GOT3 (cell line): Measurements from ENCODE around the gene CELA3B.
"Not testable (repeated sequence)": the region's sequence is repeated elsewhere in the genome, so short reads cannot be mapped to it uniquely, and the experiment has no call there.

Source experiments
- DNase-seq: peaks from one replicate; lab custom pipeline; 2025; ENCODE audit warnings: mixed read lengths; lab: John Stamatoyannopoulos, UW

Gene CELA3B

DNA sequence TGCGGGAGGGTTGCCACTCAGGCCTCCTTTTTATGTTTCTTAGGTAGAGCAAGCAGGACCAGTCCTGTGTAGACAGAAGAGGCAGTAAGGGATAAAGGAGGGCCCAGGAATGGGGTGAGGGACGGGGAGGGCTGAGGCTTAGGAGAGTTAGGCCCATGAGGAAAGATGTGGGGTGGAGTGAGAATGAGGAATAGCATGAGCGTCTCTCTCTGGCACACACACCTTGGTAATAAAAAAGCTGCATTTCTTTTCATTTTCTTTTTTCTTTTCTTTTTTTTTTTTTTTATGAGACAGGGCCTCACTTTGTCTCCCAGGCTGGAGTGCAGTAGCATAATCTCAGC is 32.1 kb upstream of the CELA3B start:
- no peak for DNase-seq

DNA sequence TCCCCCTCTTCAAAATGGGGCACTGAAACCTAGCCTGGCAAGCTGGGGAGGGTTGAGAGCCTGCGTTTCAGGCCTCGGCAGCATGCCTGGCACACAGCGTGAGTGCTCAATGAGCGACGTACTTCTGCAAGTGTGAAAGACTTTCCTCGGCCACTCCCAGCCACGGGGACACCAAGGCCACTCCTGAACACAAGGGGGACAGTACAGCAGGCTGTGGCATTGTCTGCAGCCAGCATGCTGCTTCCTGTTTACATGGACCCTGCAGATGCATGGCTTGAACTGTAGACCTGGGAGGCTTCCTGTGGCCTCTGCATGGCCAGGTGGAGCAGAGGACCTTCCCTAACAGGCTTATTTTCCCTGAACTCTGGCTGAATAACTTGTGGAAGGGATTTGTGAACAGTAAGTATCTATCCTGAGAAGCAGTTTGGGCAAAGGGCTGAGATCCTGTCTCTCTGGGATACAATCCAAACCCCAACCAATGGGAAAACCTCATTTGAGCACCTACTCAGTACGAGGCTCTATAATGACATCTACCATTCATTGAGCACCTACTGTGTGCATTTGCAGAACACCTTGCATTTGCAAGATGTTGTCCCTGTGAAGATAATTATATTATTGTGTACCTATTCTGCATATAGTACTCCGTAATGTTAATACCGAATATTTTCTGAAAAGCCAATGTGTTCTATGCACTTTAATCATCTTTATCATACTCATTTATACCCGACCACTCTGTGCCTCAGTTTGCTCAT is 29.8 kb upstream of the CELA3B start:
- DNase-seq, result no peak

DNA sequence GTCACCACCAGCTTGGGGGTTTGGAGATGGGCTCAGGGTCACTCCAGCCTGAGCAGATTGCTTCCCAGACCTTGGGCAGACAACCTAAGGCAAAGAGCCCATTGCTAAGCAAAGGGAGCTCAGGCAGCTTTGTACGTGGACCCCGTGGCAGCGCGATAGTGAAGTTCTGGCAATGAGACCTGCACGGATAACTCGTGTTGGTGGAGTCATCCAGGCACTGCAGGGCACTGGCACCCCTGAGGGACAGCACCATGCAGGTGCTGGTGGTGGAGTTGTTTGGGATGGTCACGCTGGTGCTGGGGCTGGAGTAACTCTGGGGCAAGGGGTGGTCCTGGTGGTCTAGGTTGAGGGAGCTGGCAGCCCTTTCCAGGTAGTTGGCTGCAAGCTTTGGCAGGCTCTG is 26.1 kb upstream of the CELA3B start:
- DNase-seq, result no peak

DNA sequence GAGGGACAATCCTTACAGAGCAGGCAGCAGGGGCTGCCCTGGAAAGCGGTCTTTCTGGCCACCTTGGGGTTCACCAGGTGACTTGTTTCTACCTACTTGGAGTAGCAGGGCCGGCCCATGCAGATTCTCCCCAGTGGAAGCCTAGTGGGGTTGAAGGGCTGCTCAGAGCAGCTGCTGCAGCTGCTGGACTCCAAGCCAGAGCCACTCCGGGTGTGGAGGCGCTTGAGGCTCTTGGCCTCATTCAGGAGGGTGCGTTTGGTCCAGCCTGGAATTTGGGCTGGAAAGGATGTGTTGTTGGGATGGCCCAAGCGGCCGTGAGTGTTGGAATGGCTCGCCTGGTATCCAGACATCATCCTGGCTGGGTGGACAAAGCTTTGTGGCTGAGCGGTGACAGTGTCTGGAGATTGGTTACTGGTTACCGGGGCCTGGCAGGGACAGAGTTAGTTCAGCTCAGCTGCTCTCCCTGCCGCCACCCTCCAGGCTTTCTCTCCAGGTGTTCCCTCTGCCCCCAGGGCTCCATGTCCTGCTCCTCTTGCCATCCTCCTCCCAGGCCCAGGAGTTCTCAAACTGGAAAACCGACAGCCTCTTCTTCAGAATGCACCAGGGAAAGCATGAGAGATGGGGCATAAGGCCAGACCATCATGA is 25.5 kb upstream of the CELA3B start:
- no peak for DNase-seq

DNA sequence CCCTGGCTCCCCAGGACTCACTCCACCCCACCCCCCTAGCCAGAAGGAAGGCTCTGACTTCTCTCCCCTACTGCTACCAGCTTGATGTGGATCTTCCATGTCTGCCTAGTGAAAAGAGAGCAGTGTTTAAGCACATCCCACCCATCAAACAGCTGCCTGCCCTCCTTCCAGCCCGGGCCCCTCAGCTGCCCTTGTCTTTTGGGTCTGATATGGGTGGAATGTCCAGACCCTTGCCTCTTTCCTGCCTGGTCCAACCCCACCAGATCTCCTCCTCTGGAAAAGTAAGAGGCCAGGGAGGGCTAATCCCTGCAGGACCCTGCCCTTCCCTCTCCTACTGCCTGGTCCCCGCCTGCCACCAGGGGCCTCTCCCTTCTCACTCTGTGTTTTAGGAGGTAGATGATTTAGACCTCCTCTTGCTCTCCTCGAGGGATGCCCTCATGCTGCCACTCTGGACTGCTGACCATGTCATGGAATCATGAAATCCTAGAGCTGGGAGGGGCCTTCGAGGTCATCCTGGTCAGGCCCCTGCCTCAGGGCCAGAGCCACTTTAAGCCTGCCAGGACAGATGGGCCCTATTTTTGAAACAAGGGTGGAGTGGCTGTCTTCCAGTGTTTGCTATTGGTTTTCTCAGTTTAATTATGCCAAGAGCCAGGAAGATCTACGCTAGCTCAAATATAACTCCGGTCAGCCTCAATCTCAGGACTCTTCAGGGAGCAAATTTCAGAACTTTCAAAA is 23.9 kb upstream of the CELA3B start:
- no peak for DNase-seq

- no peak for DNase-seq
Measured at GRCh38 chr1:21955058-21955457, 21.8 kb upstream of the CELA3B start.

DNA sequence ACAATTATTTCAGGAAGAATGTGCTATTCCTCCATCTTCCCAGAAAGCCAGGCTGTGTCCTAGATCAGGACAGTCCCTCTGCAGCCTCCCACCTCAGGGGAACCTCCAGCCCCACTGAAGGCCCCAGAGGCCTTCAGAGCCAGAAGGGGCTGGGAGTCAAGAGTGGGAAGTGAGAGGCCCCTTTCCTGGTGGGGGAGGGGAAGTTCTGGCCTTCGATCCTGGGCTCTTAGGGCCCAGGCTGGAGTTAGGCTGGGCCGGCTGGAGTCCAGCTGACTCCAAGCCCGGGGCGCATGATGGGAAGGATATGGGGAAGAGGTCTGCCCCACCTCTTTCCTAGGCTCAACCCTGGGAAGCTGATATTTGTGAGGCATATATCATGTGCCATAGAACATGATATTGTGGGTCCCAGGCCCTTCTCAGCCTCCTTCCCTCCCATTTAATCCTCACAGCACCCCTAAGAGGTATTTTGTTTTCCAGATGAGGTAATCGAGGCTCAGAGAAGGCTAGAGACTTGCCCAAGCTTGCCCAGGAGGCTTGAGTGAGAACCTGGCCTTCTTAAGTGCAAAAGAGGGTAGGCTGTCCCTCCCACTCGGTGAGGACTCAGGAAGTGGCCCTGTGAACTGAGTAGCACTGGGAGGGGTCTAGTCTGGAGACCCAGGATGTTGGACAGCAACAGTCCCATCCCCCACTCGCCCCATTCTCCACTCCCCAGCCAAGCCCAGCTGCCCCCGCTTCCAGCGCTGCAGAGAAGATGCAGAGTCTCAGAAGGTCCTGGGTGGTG is 21.1 kb upstream of the CELA3B start:
- DNase-seq, result no peak

DNA sequence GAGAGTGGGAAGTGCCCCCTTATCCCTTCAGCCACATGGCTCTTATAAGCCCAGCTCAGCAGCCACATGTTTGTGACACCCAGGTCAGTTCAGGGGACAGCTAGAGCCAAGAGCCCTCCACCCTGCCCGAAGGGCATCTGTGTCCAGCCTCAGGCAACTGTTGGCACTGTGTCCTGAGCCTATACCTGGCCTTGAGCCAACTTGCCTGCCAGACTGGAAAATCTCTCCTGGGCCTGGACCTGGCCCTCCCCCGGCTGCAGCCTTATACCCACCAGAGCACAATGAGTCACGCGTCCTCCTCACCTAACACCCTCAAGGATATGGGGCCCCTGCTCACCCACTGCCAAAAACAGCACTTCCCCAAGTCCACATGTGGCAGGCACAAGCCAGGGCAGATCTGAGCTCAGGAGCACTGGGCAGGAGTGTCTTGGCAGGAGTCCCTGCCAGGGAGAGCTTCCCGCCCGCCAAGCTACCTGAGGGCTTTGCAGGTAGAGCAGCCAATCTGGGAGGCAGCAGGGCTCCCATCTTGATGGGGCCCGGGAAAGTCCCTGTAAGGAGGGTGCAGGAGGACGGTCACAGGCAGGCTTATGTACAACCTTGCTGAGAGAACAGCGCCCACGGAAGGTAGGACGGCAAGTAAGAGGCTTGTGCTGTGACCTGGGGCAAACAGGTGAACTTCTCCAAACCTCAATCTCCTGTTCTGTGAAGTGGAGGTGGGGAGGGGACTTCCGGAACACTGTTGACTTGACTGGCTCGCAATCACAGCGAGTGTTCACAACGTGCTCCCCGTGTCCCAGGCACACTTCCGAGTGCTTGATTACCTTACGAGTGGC is 19.9 kb upstream of the CELA3B start:
- DNase-seq, result no peak

GRCh38 chr1:21961337-21961736 is 15.5 kb upstream of the CELA3B start:
- no peak for DNase-seq

DNA sequence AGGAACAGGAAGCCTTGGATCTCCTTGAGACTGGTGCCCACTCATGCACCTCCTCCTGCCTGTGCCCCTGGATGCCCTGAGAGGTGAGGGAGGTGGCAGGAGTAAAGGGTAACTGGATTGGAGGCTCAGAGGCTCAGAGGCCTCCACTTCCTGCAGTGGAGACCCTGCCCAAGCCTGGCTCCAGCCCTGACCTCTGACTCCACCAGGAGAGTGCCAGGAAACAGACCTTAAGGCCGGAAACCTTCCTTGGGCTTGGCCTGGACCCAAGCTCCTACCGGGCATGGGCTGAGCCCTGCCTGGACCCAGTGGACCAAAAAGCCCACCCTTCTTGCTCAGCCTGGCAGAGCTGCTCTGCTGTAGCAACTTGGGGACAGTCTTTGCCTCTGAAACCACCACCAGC is 15.0 kb upstream of the CELA3B start:
- DNase-seq, result no peak

GRCh38 chr1:21963477-21964217 is 13.2 kb upstream of the CELA3B start:
- no peak for DNase-seq

- no peak for DNase-seq
Measured at GRCh38 chr1:21966247-21967000, 10.4 kb upstream of the CELA3B start.

DNA sequence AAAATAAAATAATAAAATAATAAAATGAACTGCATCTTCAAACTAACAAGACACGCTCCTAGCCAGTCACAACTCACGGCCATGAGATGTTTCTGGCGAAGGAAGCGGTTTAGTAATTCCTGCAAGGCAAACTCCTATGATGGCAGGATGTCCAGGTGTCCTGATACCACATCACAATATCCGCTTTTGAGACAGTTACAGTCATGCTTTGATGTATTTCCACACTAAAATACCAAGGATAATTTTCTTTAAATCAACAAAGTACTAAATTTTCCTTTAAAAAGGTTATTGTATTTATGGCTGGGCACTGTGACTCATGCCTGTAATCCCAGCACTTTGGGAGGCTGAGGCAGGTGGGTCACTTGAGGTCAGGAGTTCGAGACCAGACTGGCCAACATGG is 9.6 kb upstream of the CELA3B start:
- not testable (repeated sequence) for DNase-seq

DNA sequence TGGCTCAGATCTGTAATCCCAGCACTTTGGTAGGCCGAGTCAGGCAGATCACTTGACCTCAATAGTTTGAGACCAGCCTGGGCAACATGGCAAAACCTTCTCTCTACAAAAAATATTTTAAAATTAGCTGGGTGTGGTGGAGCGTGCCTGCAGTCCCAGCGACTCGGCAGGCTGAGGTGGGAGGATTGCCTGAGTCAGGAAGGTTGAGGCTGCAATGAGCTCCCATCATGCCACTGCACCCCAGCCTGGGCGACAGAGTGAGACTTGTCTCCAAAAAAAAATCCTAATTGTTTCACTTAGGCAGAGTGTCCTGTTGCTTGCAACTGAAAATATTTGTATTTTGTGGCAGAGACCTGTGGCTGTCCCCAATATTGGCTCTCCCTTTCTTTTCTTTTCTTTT is 7.8 kb upstream of the CELA3B start:
- not testable (repeated sequence) for DNase-seq

GRCh38 chr1:21970523-21970922 is 6.3 kb upstream of the CELA3B start:
- DNase-seq, result not testable (repeated sequence)

DNA sequence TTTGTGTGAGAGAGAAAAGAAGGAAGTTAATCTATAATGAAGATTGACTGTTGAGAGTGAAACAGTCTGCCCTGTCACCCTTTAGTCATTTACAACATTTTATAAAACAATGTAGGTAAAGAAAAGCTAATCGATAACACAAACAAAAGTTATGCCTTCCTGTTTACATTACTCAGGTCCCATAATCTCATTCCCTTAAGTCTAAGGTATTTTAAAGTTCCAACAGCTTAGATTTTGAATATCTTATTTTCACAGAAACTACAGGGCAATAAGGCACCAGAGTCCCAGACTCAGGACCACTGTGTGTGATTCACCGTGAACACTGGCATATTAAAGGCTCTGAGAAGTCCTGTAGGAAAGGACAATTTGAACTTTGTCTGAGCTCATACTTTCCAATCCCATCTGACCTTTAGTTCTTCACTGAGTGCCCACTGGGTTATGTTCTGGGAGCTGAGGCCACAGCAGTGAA is 3.8 kb upstream of the CELA3B start:
- DNase-seq, result not testable (repeated sequence)

DNA sequence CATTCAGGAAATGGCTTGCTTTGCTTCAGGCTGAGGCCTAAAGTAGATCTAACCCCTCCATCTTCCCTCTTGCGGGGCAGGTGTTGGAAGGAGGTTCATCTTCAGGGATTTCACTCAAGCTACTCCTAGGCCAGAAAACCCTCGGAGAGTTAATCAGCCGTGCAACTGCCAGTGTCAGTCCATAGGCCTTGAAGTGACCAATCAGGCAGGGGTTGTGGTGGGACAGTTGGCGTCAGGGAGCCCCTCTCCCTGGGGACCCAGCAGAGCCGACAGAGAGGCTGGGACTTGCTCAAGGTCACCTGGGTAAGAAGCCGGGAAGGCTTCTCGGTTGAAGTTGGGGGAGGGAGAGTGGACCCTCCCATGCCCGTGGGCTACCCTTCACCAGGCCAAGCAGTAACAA is 2.9 kb upstream of the CELA3B start:
- DNase-seq, result not testable (repeated sequence)

DNA sequence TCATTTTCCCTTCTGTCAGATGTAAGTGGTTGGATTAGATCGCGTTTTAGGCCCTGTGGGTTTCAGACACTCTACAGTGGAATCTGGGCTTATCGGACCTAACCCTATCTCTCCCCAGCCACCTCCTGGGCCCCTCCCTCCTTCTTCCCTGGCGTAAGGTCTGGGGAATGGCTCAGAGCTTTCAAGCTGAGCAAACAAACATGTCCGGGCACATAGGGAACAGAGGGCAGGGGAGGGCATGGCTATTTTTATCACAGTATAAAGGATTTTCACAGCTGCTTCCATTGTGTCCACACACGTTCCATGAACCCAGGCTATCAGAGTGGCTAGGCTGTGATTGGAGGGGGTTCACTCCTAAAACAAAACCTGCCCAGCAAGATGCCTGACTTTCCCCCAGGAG is 2.1 kb upstream of the CELA3B start:
- not testable (repeated sequence) for DNase-seq

GRCh38 chr1:21975296-21975695 is 1.5 kb upstream of the CELA3B start:
- not testable (repeated sequence) for DNase-seq

GRCh38 chr1:21978209-21978608 is 1.4 kb downstream of the CELA3B start:
- not testable (repeated sequence) for DNase-seq
